ENCODE results near the gene GMDS.
A peak's percentile ranks its signal among the peaks of the same experiment; 100 is the strongest.
"Not testable (repeated sequence)": the region's sequence is repeated elsewhere in the genome, so short reads cannot be mapped to it uniquely, and the experiment has no call there.

Gene GMDS

GRCh38 chr6:1698527-1698926 lies 546.9 kb downstream of the GMDS start:
- DNase-seq = no peak

DNA sequence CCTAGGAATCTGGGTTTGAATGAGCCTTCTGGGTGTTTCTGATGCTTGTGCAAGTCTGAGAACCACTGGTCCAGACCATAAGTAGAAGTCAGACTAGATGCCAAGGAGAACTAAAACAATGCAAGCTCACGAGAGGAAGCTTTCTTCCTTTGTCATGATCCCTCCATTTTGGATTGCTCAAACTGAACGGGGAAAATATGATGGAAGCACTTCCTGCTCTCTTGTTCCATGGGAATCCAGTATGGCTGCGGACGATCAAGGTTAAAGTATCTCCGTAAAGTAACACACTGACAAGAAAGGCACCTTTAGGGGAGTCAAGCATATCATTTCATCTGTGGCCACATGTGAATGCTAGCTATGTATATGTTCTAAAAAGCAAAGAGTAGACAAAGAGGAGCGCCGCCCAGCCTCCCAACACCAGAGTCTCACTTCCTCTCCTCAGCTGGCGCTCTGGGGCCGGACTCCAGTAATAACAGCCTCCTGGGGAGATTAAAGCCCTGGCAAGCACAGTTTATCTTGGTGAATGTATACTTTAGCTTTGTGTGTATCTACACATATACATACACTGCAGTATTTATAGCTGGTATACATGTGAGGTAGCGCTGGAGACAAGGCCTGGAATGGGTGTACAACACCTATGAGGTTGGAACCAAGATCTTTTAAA lies 547.6 kb downstream of the GMDS start:
- DNase-seq = no peak

DNA sequence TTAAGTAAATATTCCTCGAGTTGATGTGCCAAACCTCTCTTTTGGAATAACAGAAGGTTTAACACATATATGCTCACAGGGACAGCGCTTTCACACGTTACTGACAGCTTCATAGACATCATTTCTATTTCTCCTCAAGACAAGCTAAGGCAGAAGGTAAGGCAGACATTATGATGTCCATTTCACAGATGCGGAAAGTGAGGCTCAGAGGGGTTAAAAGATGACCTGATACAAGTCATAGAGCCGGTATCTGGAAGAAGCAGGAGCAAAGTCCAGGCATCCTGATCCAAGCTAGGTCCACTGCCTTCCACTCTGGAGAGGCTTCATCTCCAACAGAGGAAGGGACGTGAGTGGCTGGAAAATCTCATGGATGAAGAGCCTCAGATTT lies 548.9 kb downstream of the GMDS start:
- no peak for DNase-seq

GRCh38 chr6:1695546-1696462 lies 549.6 kb downstream of the GMDS start:
- DNase-seq = no peak

DNA sequence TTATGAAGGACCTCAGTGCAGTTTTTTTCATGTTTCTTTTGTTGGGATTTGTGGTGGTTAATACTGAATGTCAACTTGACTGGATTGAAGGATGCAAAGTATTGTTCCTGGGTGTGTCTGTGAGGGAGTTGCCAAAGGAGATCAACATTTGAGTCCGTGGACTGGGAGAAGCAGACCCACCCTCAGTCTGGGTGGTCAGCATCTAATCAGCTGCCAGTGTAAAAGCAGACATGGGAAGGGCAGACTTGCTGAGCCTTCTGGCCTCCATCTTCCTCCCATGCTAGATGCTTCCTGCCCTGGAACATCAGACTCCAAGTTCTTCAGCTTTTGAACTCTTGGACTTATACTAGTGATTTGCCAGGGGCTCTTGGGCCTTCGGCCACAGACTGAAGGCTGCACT lies 553.6 kb downstream of the GMDS start:
- not testable (repeated sequence) for DNase-seq

DNA sequence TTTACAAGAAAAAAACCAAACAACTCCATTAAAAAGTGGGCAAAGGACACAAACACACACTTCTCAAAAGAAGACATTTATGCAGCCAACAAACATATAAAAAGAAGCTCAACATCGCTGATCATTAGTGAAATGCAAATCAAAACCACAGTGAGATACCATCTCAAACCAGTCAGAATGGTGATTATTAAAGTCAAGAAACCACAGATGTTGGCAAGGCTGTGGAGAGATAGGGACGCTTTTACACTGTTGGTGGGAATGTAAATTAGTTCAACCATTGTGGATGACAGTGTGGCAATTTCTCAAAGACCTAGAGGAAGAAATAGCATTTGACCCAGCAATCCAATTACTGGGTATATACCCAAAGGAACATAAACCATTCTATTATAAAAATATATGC lies 554.7 kb downstream of the GMDS start:
- DNase-seq = peak; percentile 81 to 86

DNA sequence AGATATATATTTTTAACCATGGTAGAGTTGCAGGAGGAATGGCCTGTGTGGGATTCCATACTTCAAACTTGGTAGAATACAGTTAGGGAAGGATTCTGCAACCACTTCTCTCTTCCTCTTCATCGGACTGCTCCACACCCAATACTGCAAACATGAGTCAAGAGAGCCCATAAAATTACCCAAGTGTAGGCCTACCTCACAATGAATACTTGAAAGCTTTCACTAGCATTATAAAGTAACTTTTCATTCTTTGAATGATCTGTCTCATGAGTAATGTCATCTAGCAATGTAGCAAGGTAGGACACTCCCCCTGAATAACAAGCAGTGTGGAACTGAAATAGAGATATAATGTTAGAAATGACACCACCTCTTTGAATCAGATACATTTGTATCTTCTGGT lies 556.3 kb downstream of the GMDS start:
- DNase-seq = no peak

- no peak for DNase-seq
Observed at GRCh38 chr6:1688396-1688795, 557.0 kb downstream of the GMDS start.

- no peak for DNase-seq
Observed at GRCh38 chr6:1687402-1687801, 558.0 kb downstream of the GMDS start.

GRCh38 chr6:1686117-1687098 lies 559.0 kb downstream of the GMDS start:
- peak; percentile 77 to 83 for DNase-seq

- DNase-seq = no peak
Observed at GRCh38 chr6:1679688-1680068, 565.7 kb downstream of the GMDS start.

DNA sequence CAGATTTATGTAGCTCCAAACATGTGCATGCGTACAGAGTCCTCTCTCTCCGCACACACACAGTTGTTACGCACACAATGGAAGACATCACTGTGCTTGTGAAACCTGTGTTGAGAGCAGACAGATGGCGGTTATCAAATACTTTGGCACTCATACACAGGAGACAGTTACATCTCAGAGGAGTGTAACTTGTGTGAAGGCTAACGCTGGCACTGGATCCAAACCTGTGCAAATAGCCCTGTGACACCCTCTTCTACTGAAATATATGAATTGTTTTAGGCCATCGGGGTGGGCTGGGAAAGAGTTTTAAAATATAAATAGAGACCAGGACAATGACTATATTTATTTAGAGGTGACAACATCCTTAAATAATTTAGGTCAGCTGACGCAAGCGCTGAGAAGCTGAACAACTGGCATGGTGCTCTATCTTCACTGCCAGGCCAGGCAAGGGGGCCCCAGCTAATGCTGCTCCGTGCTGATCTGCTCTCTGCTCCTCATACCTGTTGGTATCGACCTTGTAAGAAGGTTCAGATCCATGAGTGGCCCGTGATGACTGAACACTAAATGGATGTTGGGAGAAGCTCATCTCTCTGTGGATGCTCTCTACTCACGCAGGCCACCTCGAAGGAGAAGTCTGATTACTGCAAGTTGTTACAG lies 566.2 kb downstream of the GMDS start:
- DNase-seq = no peak

DNA sequence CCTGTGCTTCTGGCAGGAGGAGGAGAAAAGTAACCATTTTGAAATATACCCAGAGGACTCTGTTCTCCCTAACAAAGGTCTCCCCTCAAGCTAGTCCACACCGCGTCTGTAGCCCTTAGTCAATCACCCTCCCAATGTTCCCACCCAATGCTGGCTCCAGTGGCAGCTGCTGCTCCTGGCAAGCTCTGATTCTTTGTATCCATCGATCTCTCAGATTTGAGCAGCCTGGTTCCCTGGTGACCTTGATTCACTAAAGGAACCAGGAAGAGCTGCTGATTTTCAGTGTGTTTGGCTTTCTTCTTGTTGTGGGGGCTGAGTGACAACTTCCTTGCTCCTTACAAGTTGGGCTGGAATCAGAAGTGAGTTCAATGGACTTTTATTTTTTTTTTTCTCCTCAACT lies 567.2 kb downstream of the GMDS start:
- no peak for DNase-seq

- DNase-seq = no peak
Observed at GRCh38 chr6:1672379-1672778, 573.0 kb downstream of the GMDS start.

DNA sequence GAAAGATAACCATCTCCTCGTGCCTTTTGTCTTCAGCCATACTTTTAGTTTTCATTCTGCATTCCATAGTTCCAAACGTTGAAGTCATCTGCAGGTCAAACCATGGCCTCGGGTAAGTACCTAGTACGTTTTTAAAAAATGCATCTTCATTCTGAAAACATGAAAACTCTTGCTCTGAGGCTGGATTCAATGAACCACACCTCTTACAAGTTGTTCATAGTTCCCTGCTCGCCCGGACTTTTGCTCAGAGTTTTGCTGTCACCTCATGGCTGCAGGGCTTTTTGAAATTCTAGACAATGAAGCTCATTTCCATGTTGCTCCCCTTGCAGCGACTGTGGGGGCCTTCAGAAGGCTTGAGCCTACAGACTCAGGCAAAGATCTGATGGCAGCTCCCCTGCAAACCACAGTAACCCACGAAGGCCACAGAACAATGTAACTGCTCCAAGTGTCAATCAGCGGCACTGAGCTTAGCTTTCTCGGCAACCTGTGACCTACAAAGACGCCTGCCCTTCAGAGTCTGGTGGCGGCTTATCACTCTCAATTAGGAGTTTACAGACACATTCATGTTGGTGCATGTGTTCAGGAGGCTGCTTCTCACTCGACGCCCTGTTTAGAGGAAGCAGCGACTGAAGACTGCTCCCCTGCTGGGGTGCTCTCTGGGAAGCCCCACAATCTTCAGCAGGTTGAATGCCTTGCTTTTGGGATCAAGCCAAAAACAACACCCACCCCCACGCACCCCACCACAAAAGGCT lies 574.5 kb downstream of the GMDS start:
- DNase-seq = peak in 1 of 2 experiments; percentile 9

DNA sequence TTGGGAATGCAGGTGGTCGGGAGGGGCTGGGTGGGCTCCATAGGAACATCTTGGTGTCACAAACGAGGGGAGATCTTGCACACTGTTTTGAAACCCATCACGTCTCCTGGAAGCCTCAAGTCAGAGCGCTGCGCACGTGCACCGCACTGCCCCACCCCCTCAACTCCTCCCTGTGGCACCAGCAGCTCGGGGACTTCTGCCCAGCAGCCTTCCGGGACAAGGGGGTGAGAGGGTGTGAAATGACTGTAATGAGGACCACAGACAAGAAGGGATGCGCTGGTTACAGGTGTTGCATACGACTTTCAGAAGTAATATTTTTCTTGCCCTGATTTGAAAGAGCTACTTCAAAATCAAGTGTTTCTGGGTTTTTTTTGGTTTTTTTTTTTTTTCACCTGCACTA lies 575.4 kb downstream of the GMDS start:
- no peak for DNase-seq

DNA sequence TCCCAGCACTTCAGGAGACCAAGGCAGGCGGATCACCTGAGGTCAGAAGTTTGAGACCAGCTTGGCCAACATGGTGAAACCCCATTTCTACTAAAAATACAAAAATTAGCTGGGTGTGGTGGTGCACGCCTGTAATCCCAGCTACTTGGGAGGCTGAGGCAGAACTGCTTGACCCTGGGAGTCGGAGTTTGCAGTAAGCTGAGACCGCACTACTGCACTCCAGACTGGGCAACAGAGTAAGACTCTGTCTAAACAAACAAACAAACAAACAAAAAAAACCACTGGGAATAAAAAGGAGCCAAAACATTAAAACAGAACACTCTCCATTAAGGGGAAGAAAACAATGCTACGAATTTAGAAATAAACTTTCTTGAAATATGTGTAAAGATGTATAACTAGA lies 576.9 kb downstream of the GMDS start:
- not testable (repeated sequence) for DNase-seq

- no peak for DNase-seq
Observed at GRCh38 chr6:1667805-1668175, 577.6 kb downstream of the GMDS start.

GRCh38 chr6:1667012-1667804 lies 578.2 kb downstream of the GMDS start:
- DNase-seq = no peak

DNA sequence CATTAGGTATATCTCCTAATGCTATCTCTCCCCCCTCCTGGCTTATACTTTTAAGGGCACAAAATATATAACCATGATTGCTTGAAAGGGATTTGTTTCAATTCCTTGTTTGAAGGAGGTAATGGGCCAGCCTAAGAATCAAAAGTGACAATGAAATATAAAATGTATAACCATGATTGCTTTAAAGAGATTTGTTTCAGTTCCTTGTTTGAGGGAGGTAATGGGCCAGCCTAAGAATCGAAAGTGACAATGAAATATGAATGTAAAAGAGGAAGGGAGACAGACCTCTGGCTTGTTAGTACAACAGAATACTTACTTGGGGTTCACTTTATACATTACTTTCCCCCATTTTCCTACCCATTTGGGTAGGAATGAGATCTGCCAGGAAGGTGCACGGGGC lies 580.2 kb downstream of the GMDS start:
- no peak for DNase-seq

- no peak for DNase-seq
Observed at GRCh38 chr6:1664329-1664728, 581.1 kb downstream of the GMDS start.
